Measurements from ENCODE around the gene ERICH6B. TPM values are rescaled to one million over a fixed set of nuclear protein-coding genes. Genes with fewer than 3 reads are reported as not detected.

Gene ERICH6B
- total RNA-seq, 2 experiments from 2014 or later = not detected

DNA sequence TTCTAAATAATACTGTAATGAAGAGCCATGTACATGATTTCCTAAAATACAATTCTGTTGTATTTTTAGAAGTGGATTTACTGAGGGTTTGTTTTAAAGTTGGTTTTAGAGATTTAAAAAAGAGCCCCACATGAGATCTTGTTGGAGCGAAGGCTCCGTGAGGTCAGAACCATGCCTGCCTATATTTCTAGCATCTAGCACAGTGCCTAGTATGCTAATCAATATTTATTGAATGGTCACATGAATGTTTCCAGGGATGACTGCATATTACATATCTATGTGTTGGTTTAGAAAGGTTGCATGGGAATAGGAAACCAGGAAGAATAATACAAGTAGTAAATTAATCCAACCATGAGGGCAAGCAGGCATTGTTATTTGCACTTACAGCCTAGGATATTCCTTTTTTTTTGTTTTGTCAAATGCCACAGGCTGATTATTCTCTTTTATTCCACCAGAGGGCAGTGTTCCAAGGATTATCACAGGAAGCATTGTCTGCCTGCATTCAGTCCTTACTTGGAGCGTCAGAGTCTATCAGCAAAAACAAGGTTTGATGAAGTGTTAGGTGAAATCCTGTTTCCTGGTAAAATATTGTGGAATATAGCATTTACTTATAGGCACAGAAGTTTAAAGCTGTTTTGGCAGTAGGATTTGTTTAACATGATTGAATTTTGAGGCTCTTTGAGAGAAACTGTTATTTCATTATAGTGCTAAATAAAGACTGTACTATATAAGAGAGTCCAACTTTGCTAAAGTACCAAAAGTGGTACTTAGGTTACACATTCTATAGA is 104.0 kb downstream of the ERICH6B start:
- Mint-ChIP-seq H3K36me3 (ENCODE audit: low read depth) (peaks cover 52% of the 10 kb centered on the region), H3K27me3 (ENCODE audit: low read depth) (no peaks in the 10 kb centered on the region), H3K4me3 (no peak overlapping the region), H3K9me3 (ENCODE audit: insufficient read depth) (no peaks in the 10 kb centered on the region), H3K4me1 (ENCODE audit: low read depth) (peaks cover 5% of the 10 kb centered on the region), H3K27ac (no peak overlapping the region)
- ChIA-PET POLR2A (no interaction called here), CTCF (interaction anchor here (0.7 to 1.5 kb wide), 8 partner anchors 9 to 810 kb away, joined by 3 to 5 read pairs (median 4); partner anchors contain the start of gene COG3)
- peak; percentile 76 for ATAC-seq
- DNase-seq = peak; percentile 52

GRCh38 chr13:45510672-45511071 is 104.9 kb downstream of the ERICH6B start:
- CTCF ChIA-PET = interaction anchor here (0.8 kb wide), 1 partner anchor 218 kb away, joined by 4 read pairs; no protein-coding TSS in a partner anchor
- H3K27me3 Mint-ChIP-seq (ENCODE audit: low read depth) = no peaks in the 10 kb centered on the region
- peaks cover 53% of the 10 kb centered on the region for H3K36me3 Mint-ChIP-seq (ENCODE audit: low read depth)
- POLR2A ChIA-PET = no interaction called here
- no peak overlapping the region for H3K27ac Mint-ChIP-seq
- no peak for DNase-seq
- ATAC-seq = no peak
- no peak overlapping the region for H3K4me3 Mint-ChIP-seq
- H3K4me1 Mint-ChIP-seq (ENCODE audit: low read depth) = peaks cover 5% of the 10 kb centered on the region
- no peaks in the 10 kb centered on the region for H3K9me3 Mint-ChIP-seq (ENCODE audit: insufficient read depth)

GRCh38 chr13:45508776-45509175 is 106.8 kb downstream of the ERICH6B start:
- peak overlapping the region; percentile 41 for H3K27ac Mint-ChIP-seq
- CTCF ChIA-PET = interaction anchor here (1.0 kb wide), 1 partner anchor 618 kb away, joined by 3 read pairs; no protein-coding TSS in a partner anchor

DNA sequence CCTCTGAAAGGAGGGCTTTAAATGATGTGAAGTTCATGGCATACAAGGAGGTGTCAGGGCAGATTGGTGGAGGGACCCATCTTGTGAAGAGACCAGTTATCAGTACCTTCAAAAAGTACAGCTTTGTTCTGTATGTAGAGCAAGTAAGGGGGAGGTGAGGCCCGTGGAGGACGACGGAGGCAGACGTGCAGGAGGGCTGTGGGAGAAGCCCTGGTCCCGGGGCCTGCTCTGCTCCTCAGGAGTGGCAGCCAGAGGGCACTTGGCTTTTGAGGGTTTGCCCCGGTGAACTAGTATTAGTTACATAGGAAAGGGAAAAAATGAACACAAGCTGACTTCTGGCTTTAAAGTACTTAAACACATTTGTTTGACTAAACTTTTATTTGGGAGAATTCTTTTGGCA is 108.7 kb downstream of the ERICH6B start:
- Mint-ChIP-seq H3K4me3 (no peak overlapping the region), H3K4me1 (ENCODE audit: low read depth) (peaks cover 2% of the 10 kb centered on the region), H3K27ac (no peak overlapping the region), H3K9me3 (ENCODE audit: insufficient read depth) (no peaks in the 10 kb centered on the region), H3K36me3 (ENCODE audit: low read depth) (peaks cover 56% of the 10 kb centered on the region), H3K27me3 (ENCODE audit: low read depth) (no peaks in the 10 kb centered on the region)
- DNase-seq = no peak
- no peak for ATAC-seq
- ChIA-PET POLR2A (no interaction called here), CTCF (interaction anchor here (1.5 kb wide), 1 partner anchor 108 kb away, joined by 3 read pairs; no protein-coding TSS in a partner anchor)

More at GRCh38 chr13:45508776-45509175, 106.8 kb downstream of the ERICH6B start:
- no peak overlapping the region for H3K4me3 Mint-ChIP-seq
- no peaks in the 10 kb centered on the region for H3K9me3 Mint-ChIP-seq (ENCODE audit: insufficient read depth)
- H3K27me3 Mint-ChIP-seq (ENCODE audit: low read depth) = no peaks in the 10 kb centered on the region
- peaks cover 53% of the 10 kb centered on the region for H3K36me3 Mint-ChIP-seq (ENCODE audit: low read depth)
- POLR2A ChIA-PET = no interaction called here
- no peak for DNase-seq
- peaks cover 5% of the 10 kb centered on the region for H3K4me1 Mint-ChIP-seq (ENCODE audit: low read depth)
- ATAC-seq = no peak

DNA sequence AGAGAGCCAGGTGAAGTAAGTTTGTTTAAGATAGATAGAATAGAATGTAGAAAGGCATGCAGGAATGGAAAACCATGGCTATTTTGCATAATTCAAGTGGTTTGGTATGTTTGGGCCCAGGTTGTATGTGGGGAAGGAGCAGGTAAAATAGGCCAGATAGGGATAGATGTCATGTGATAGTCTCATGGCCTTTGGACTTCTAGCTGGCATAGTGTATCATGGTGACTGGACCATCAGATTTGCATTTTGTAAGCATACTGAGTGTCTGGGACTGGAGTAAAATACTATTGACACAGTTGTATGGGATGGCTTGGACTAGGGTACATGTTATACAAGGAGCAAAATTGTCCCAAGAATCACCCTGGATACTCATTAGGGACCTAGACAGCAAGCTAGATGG is 111.9 kb downstream of the ERICH6B start:
- ATAC-seq = no peak
- H3K4me1 Mint-ChIP-seq (ENCODE audit: low read depth) = peaks cover 11% of the 10 kb centered on the region
- H3K4me3 Mint-ChIP-seq = no peak overlapping the region
- CTCF ChIA-PET = no interaction called here
- H3K36me3 Mint-ChIP-seq (ENCODE audit: low read depth) = peaks cover 46% of the 10 kb centered on the region
- H3K27me3 Mint-ChIP-seq (ENCODE audit: low read depth) = no peaks in the 10 kb centered on the region
- H3K27ac Mint-ChIP-seq = no peak overlapping the region
- DNase-seq = no peak
- POLR2A ChIA-PET = no interaction called here
- H3K9me3 Mint-ChIP-seq (ENCODE audit: insufficient read depth) = no peaks in the 10 kb centered on the region

DNA sequence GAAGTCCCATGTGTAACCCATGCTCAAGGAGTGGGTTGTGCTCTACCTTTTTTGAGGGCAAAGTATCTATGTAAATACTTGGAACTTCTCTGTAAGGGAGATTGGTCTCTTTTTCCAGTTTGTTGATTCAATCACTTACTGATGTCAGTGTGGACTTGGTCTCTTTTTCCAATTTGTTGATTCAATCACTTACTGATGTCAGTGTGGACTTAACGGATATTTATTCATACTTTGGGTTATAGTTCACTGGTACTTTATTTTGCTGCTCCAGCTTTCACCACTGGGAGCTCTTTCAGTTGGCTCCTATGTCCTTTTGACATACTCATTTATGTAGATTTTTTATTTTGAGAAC is 114.4 kb downstream of the ERICH6B start:
- Mint-ChIP-seq H3K4me3 (no peak overlapping the region), H3K27ac (no peak overlapping the region), H3K4me1 (ENCODE audit: low read depth) (peaks cover 11% of the 10 kb centered on the region), H3K36me3 (ENCODE audit: low read depth) (peaks cover 54% of the 10 kb centered on the region), H3K27me3 (ENCODE audit: low read depth) (no peaks in the 10 kb centered on the region), H3K9me3 (ENCODE audit: insufficient read depth) (no peaks in the 10 kb centered on the region)
- ChIA-PET POLR2A (no interaction called here), CTCF (interaction anchor here (1.2 kb wide), 1 partner anchor 35 kb away, joined by 3 read pairs; no protein-coding TSS in a partner anchor)
- no peak for DNase-seq
- no peak for ATAC-seq

GRCh38 chr13:45500492-45501174 is 114.9 kb downstream of the ERICH6B start:
- CTCF ChIA-PET = interaction anchor here (1.2 kb wide), 1 partner anchor 35 kb away, joined by 3 read pairs; no protein-coding TSS in a partner anchor
- Mint-ChIP-seq H3K36me3 (ENCODE audit: low read depth) (peaks cover 54% of the 10 kb centered on the region), H3K4me3 (no peak overlapping the region), H3K9me3 (ENCODE audit: insufficient read depth) (no peaks in the 10 kb centered on the region), H3K4me1 (ENCODE audit: low read depth) (peaks cover 11% of the 10 kb centered on the region), H3K27me3 (ENCODE audit: low read depth) (no peaks in the 10 kb centered on the region), H3K27ac (no peak overlapping the region)
- no peak for ATAC-seq
- DNase-seq = no peak
- POLR2A ChIA-PET = no interaction called here

DNA sequence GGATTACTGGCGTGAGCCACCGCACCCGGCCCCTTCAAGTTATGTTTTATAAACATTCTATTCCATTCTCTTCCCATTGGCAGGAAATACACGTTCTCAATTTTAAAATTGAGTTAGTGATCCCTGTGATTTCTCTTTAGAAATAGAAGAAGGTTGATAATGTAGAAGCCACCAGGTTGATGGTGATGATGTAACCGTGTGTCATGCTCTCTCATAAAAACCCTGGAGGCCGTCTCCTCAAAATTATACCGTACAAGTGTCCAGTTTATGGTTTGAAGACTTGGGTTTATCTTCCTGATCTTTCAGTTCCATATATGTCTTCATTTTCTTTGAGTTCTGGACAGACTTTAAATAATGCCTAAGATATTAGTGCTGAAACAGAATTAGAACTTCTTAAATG is 118.6 kb downstream of the ERICH6B start:
- ATAC-seq (no peak), DNase-seq (no peak)
- Mint-ChIP-seq H3K27me3 (ENCODE audit: low read depth) (no peaks in the 10 kb centered on the region), H3K27ac (no peak overlapping the region), H3K9me3 (ENCODE audit: insufficient read depth) (no peaks in the 10 kb centered on the region), H3K4me1 (ENCODE audit: low read depth) (peaks cover 11% of the 10 kb centered on the region), H3K36me3 (ENCODE audit: low read depth) (peaks cover 41% of the 10 kb centered on the region), H3K4me3 (no peak overlapping the region)
- CTCF ChIA-PET = no interaction called here
- POLR2A ChIA-PET = no interaction called here

GRCh38 chr13:45492538-45492937 is 123.0 kb downstream of the ERICH6B start:
- no peaks in the 10 kb centered on the region for H3K4me1 Mint-ChIP-seq (ENCODE audit: low read depth)
- H3K27me3 Mint-ChIP-seq (ENCODE audit: low read depth) = no peaks in the 10 kb centered on the region
- H3K36me3 Mint-ChIP-seq (ENCODE audit: low read depth) = peaks cover 24% of the 10 kb centered on the region
- ATAC-seq = no peak
- no peak overlapping the region for H3K27ac Mint-ChIP-seq
- no peak overlapping the region for H3K4me3 Mint-ChIP-seq
- POLR2A ChIA-PET = no interaction called here
- no peaks in the 10 kb centered on the region for H3K9me3 Mint-ChIP-seq (ENCODE audit: insufficient read depth)
- no peak for DNase-seq
- CTCF ChIA-PET = no interaction called here

Other genes starting within 250 kb of the ERICH6B start
- gene SLC25A30, start 197.4 kb downstream of the ERICH6B start, total RNA-seq = 10 to 100 TPM; 19.0 to 19.7 TPM
- gene COG3, start 150.8 kb downstream of the ERICH6B start, total RNA-seq = 10 to 100 TPM; 22.0 to 23.1 TPM
- not detected for gene CBY2, start 86.6 kb upstream of the ERICH6B start, total RNA-seq
- not detected for gene SIAH3, start 236.0 kb upstream of the ERICH6B start, total RNA-seq

Measured in activated CD8-positive, alpha-beta T cell treated with anti-CD3 and anti-CD28 coated beads, Interleukin-2, amount 10 ng/mL, durations not matched to agents 7 days and 5 days (primary cell).